ENCODE results near the gene CCDC194. TPM values are rescaled to one million over a fixed set of nuclear protein-coding genes. Genes with fewer than 3 reads are reported as not detected.

CCDC194 gene
- total and polyA plus RNA-seq, 4 donors = 0.12 to 0.50 TPM; not detected in 2

DNA sequence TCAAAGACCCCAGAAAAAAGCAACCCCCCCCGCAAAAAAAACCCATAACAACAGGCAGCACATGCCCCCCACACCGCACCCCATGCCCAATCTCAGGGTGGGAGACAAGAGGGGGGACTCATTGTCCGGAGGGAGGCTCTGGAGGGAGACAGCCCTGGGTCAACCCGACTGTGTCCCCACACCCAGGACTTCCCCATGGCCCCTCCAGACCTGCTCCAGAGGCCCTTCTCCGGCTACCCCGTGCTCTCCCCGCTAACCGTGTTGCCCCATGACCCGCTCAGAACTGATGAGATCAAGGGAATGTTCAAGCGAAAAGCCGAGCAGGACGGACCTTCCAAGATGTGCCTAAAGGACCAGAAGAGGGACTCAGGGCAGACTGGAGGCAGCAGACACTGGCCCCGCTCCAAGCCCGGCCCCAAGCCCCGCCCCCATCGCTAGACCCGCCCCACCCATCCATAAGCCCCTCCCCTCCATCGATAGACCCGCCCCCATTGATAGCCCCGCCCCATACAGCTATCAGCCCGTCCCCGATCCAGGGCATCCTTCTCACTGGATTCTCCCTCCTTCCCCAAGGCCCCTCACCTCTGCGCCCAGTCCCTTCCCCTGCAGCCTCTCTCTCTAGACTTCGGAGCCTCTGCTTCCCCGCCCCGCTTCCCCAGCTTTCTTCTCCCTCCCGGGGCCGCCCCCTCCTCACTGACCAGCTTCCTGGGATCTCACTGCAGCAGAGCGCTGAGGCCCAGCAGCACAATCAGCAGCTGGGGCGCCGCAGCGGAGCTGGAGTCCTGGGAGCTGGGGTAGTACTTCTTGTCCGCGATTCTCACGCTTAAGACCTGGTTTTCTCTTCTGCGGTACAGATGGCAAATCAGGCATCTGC is 9.2 kb upstream of the CCDC194 start (continued):
- TF ChIP-seq REST (IDR thresholded peaks at IDR 0.05) (no peak), NR2F2 (IDR thresholded peaks at IDR 0.05) (no peak), RXRA (IDR thresholded peaks at IDR 0.05) (no peak), HNF4G (IDR thresholded peaks at IDR 0.05) (no peak), JUND (IDR thresholded peaks at IDR 0.05) (no peak), SP1 (IDR thresholded peaks at IDR 0.05) (no peak), TAF1 (conservative IDR thresholded peaks at IDR 0.05) (no peak)
- TF ChIP-seq, protein P1, sequence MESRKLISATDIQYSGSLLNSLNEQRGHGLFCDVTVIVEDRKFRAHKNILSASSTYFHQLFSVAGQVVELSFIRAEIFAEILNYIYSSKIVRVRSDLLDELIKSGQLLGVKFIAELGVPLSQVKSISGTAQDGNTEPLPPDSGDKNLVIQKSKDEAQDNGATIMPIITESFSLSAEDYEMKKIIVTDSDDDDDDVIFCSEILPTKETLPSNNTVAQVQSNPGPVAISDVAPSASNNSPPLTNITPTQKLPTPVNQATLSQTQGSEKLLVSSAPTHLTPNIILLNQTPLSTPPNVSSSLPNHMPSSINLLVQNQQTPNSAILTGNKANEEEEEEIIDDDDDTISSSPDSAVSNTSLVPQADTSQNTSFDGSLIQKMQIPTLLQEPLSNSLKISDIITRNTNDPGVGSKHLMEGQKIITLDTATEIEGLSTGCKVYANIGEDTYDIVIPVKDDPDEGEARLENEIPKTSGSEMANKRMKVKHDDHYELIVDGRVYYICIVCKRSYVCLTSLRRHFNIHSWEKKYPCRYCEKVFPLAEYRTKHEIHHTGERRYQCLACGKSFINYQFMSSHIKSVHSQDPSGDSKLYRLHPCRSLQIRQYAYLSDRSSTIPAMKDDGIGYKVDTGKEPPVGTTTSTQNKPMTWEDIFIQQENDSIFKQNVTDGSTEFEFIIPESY (IDR thresholded peaks at IDR 0.05) = no peak

- no peak overlapping the region for H3K27ac ChIP-seq (ENCODE audit: low read depth in 1 of 2, low read length in 2 of 2)
- no peaks in the 10 kb centered on the region for H3K9me3 ChIP-seq (ENCODE audit: control insufficient read depth in 4 of 4, low read length in 3 of 4)
- H3K27me3 ChIP-seq (ENCODE audit: control insufficient read depth in 4 of 4, insufficient read depth in 4 of 4, low read length in 3 of 4) = no peaks in the 10 kb centered on the region
- H3K36me3 ChIP-seq (ENCODE audit: control insufficient read depth in 4 of 4, insufficient read depth in 3 of 4, low read depth in 1 of 4, low read length in 3 of 4) = peaks cover 0 to 16% (median 4%) of the 10 kb centered on the region in 4 donors
- H3K4me1 ChIP-seq (ENCODE audit: control insufficient read depth in 4 of 4, insufficient read depth in 4 of 4, low read length in 3 of 4) = peaks cover 0 to 26% (median 15%) of the 10 kb centered on the region in 4 donors
- no peak for TF ChIP-seq MAX (IDR thresholded peaks at IDR 0.05)
- TF ChIP-seq FOXA1 (IDR thresholded peaks at IDR 0.05) = no peak
- TF ChIP-seq, protein P1 (IDR thresholded peaks at IDR 0.05) = no peak
- no peak for TF ChIP-seq HNF4G (IDR thresholded peaks at IDR 0.05)
- TF ChIP-seq RAD21 (IDR thresholded peaks at IDR 0.05) = no peak
- no peak for TF ChIP-seq YY1 (IDR thresholded peaks at IDR 0.05)
- no peak for TF ChIP-seq SP1 (IDR thresholded peaks at IDR 0.05)
- TF ChIP-seq, protein P2, sequence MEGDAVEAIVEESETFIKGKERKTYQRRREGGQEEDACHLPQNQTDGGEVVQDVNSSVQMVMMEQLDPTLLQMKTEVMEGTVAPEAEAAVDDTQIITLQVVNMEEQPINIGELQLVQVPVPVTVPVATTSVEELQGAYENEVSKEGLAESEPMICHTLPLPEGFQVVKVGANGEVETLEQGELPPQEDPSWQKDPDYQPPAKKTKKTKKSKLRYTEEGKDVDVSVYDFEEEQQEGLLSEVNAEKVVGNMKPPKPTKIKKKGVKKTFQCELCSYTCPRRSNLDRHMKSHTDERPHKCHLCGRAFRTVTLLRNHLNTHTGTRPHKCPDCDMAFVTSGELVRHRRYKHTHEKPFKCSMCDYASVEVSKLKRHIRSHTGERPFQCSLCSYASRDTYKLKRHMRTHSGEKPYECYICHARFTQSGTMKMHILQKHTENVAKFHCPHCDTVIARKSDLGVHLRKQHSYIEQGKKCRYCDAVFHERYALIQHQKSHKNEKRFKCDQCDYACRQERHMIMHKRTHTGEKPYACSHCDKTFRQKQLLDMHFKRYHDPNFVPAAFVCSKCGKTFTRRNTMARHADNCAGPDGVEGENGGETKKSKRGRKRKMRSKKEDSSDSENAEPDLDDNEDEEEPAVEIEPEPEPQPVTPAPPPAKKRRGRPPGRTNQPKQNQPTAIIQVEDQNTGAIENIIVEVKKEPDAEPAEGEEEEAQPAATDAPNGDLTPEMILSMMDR (IDR thresholded peaks at IDR 0.05; ENCODE audit: low read depth, low read length, missing input control) = no peak
- WGBS = 84% methylated on average over 6 of the region's 6 CpGs
- H3K9ac ChIP-seq (ENCODE audit: low read depth in 1 of 2, low read length in 2 of 2) = no peak overlapping the region
- DNase-seq (ENCODE audit: low spot score) = no peak
- H3K4me3 ChIP-seq (ENCODE audit: low read depth in 1 of 3, low read length in 3 of 3) = no peak overlapping the region
Observed at GRCh38 chr19:17401628-17402027, 7.6 kb upstream of the CCDC194 start.
